Activated CD4-positive, alpha-beta T cell treated with anti-CD3 and anti-CD28 coated beads, Interleukin-2, amount 10 ng/mL, durations not matched to agents 24 days and 14 days (primary cell): ENCODE data around the gene IQSEC1. TPM values are rescaled to one million over a fixed set of nuclear protein-coding genes. Genes with fewer than 3 reads are reported as not detected.

Experiments used
- DNase-seq: peaks from one replicate; pipeline ENCODE4 v3.0.0; 2022
- H3K27ac Mint-ChIP-seq: one replicate; pipeline ENCODE4 v1.8.0; 2022; ENCODE audit warnings: mild to moderate bottlenecking, mixed read lengths
- H3K27me3 Mint-ChIP-seq: one replicate; pipeline ENCODE4 v1.8.0; 2022; ENCODE audit warnings: mixed read lengths
- H3K36me3 Mint-ChIP-seq: one replicate; pipeline ENCODE4 v1.8.0; 2022; ENCODE audit warnings: low read depth, mild to moderate bottlenecking, mixed read lengths
- H3K4me1 Mint-ChIP-seq: one replicate; pipeline ENCODE4 v1.8.0; 2021; ENCODE audit warnings: mixed read lengths
- H3K4me3 Mint-ChIP-seq: one replicate; pipeline ENCODE4 v1.8.0; 2022; ENCODE audit warnings: mild to moderate bottlenecking, moderate library complexity, mixed read lengths
- H3K9me3 Mint-ChIP-seq: one replicate; pipeline ENCODE4 v1.8.0; 2021; ENCODE audit warnings: mixed read lengths
- intact Hi-C: fragments of 100-400 bp; cut with micrococcal nuclease; formaldehyde crosslinking; loops from one replicate; pipeline ENCODE4 v1.15.1; 2023
- total RNA-seq: library from RNA; stranded (reverse); gene quantifications from 2 replicates; pipeline ENCODE4 v1.2.3, GENCODE V29; 2022

IQSEC1 gene
- total RNA-seq, 1 donor from 2014 or later: 22.5 TPM

GRCh38 chr3:12994607-12995388 is 78.4 kb downstream of the IQSEC1 start:
- intact Hi-C loops: loop anchor here (1.0 kb wide), 1 partner anchor 21 kb away; no protein-coding TSS in a partner anchor

GRCh38 chr3:12994357-12994606 is 78.9 kb downstream of the IQSEC1 start:
- Mint-ChIP-seq H3K36me3 (peaks cover 21% of the 10 kb centered on the region), H3K4me3 (peak overlapping the region; percentile 98), H3K9me3 (no peaks in the 10 kb centered on the region), H3K27me3 (no peaks in the 10 kb centered on the region), H3K27ac (no peak overlapping the region), H3K4me1 (peaks cover 16% of the 10 kb centered on the region)
- intact Hi-C loops: loop anchor here (1.0 kb wide), 1 partner anchor 21 kb away; no protein-coding TSS in a partner anchor
- no peak for DNase-seq

More at GRCh38 chr3:12994607-12995388, 78.4 kb downstream of the IQSEC1 start:
- Mint-ChIP-seq H3K36me3 (peaks cover 24% of the 10 kb centered on the region), H3K4me3 (peak overlapping the region; percentile 98), H3K27me3 (no peaks in the 10 kb centered on the region), H3K27ac (peak overlapping the region; percentile 87), H3K9me3 (no peaks in the 10 kb centered on the region), H3K4me1 (peaks cover 22% of the 10 kb centered on the region)
- peak; percentile 96 for DNase-seq

- Mint-ChIP-seq H3K4me3 (peak overlapping the region; percentile 98), H3K4me1 (peaks cover 16% of the 10 kb centered on the region), H3K9me3 (no peaks in the 10 kb centered on the region), H3K27me3 (no peaks in the 10 kb centered on the region), H3K27ac (no peak overlapping the region), H3K36me3 (peaks cover 19% of the 10 kb centered on the region)
- intact Hi-C loops: loop anchor here (1.0 kb wide), 1 partner anchor 22 kb away; no protein-coding TSS in a partner anchor
- DNase-seq: peak; percentile 76
Observed at GRCh38 chr3:12993517-12994356, 79.5 kb downstream of the IQSEC1 start.

DNA sequence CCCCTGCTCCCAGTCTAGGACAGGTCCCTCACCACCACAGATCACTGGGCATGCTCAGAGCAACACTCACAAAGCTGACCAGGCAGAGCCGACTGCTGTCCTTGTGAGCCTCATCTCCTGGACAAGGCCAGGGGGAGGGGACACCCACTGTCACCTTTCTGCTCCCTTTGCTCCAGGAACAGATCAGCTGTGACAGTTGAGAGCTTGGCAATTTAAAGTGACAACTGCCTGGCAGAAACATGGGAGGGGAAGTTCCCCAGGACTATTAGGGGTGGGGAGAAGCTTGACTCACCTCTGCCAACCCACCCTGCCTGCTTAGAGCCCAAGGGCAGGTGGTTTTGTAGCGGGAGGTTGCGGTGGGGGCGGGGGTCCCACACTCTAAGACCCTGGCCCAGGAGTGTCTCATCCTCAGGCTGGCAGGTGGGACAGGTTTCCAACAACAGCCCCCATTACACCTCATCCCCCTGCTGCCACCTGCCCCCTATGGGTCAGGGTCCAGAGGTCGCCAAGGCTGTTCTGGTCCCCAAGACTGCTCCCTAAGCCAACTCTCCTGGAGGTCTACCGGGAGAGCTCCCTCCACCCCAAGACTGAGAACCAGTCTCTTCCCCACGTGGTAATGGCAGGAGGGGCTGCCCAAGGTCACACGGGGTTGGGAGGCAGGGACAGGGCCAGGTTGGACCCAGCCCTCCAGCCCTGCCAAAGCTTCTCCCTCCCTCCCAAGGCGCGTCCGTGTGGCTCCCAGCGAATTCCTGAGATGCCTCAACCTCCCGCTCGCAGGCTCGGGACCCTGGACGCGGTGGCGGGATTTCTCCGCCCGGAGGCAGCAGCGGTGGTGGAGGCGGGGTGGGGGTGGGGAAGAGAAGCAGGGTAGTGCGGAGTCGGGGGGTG is 80.4 kb downstream of the IQSEC1 start:
- no peaks in the 10 kb centered on the region for H3K9me3 Mint-ChIP-seq
- H3K27me3 Mint-ChIP-seq: no peaks in the 10 kb centered on the region
- DNase-seq: no peak
- peak overlapping the region; percentile 56 for H3K4me3 Mint-ChIP-seq
- intact Hi-C loops: no loop called here
- no peak overlapping the region for H3K27ac Mint-ChIP-seq
- H3K4me1 Mint-ChIP-seq: peaks cover 14% of the 10 kb centered on the region
- peaks cover 12% of the 10 kb centered on the region for H3K36me3 Mint-ChIP-seq

GRCh38 chr3:12991861-12992281 is 81.4 kb downstream of the IQSEC1 start:
- H3K4me3 Mint-ChIP-seq: no peak overlapping the region
- intact Hi-C loops: no loop called here
- peaks cover 18% of the 10 kb centered on the region for H3K4me1 Mint-ChIP-seq

DNA sequence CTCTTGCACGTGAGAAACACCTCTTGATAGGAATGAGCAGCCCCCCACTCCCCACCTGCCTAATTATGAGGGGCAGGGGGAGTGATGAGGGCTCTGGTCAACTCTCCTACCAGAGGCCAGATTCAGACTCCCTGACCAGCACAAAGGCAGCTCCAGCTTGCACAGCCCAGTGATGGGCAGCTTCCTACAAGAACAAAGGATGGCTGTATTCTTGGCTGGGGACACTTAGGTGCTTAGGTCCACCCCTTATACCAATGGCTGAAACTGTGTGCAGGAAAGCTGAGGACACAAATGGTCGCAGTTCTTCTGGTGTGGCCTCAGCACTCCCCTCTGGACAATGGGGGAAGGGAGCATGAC is 81.8 kb downstream of the IQSEC1 start:
- no peak for DNase-seq
- H3K36me3 Mint-ChIP-seq: peaks cover 5% of the 10 kb centered on the region
- H3K27ac Mint-ChIP-seq: no peak overlapping the region
- no peak overlapping the region for H3K4me3 Mint-ChIP-seq
- no peaks in the 10 kb centered on the region for H3K27me3 Mint-ChIP-seq
- peaks cover 18% of the 10 kb centered on the region for H3K4me1 Mint-ChIP-seq
- intact Hi-C loops: no loop called here
- no peaks in the 10 kb centered on the region for H3K9me3 Mint-ChIP-seq

More at GRCh38 chr3:12991861-12992281, 81.4 kb downstream of the IQSEC1 start:
- Mint-ChIP-seq H3K27ac (no peak overlapping the region), H3K9me3 (no peaks in the 10 kb centered on the region), H3K36me3 (peaks cover 5% of the 10 kb centered on the region), H3K27me3 (no peaks in the 10 kb centered on the region)
- DNase-seq: no peak

DNA sequence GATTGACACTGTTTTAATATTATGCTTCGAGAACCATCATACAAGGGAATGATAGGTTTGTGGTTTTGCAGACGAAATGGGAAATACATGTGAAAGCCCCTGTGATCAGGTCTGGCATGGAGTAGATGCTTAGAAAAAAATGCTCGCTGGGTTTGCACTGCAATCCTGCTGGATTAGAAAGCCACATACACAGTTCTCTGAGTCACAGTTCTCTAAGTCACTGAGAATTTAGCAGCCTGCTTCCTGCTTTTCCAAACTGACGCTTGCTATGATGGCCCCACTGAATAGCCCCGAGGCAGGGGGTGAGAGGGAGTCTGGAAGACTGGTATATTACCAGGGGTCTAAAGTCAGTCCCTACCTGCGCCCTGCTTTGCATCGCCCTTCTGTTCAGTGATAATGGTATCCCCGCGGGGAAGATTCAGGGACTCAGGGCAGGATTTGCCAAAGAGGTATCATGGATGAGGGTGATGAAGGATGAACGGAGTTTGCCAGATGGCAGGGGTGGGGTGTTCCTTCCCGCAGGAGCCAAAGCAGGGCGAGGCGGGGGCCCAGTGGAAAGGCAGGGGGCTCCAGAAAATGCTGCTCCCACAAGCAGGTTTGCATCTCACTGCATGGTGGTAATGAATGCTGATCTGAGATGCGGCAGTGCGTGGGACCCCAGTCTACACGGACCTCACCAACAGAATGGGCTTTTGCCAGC is 82.3 kb downstream of the IQSEC1 start:
- no peaks in the 10 kb centered on the region for H3K27me3 Mint-ChIP-seq
- intact Hi-C loops: no loop called here
- H3K27ac Mint-ChIP-seq: no peak overlapping the region
- no peak overlapping the region for H3K4me3 Mint-ChIP-seq
- H3K9me3 Mint-ChIP-seq: no peaks in the 10 kb centered on the region
- peaks cover 5% of the 10 kb centered on the region for H3K36me3 Mint-ChIP-seq
- H3K4me1 Mint-ChIP-seq: peaks cover 18% of the 10 kb centered on the region
- DNase-seq: no peak

- Mint-ChIP-seq H3K27me3 (no peaks in the 10 kb centered on the region), H3K27ac (no peak overlapping the region), H3K9me3 (no peaks in the 10 kb centered on the region), H3K4me3 (no peak overlapping the region), H3K4me1 (peaks cover 17% of the 10 kb centered on the region), H3K36me3 (peaks cover 5% of the 10 kb centered on the region)
- DNase-seq: no peak
- intact Hi-C loops: no loop called here
Observed at GRCh38 chr3:12990306-12990705, 82.9 kb downstream of the IQSEC1 start.

DNA sequence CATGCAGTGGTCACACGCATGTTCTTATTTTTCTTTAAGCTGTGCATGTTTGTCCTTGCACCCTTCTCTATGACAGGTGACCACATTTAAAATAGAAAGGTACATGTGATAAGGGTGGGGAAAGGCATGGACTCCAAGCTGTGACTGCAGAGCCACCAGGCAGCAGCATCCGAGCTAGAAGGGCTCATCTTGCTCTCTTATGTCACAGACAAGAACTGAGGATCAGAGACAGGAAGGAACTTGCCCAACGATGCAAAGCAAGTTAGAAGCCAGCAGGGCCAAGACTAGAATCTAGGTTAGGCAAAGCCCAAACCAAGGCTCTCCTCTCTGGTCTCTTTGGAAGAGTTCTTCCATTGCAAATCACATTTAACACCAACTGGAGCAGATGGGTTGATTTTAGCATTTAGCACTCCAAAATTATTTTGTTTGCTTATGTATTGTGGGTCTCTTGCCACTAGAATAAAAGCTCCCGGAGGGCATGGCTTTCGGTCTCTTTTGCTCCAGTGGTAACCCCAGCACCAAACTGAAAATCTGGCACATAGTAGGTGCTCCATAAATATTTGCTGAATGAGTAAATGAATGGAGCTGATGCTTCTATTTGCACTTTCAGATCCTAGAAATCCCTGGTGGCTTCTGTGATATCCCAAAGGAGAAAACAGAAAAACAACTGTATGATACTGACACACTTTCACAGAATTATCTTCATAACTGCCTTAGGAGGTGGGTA is 84.3 kb downstream of the IQSEC1 start:
- Mint-ChIP-seq H3K4me3 (no peak overlapping the region), H3K27me3 (no peaks in the 10 kb centered on the region), H3K4me1 (peaks cover 16% of the 10 kb centered on the region), H3K27ac (no peak overlapping the region), H3K36me3 (no peaks in the 10 kb centered on the region), H3K9me3 (no peaks in the 10 kb centered on the region)
- no peak for DNase-seq
- intact Hi-C loops: no loop called here

- Mint-ChIP-seq H3K27me3 (no peaks in the 10 kb centered on the region), H3K27ac (no peak overlapping the region), H3K4me1 (peaks cover 18% of the 10 kb centered on the region), H3K4me3 (no peak overlapping the region), H3K9me3 (no peaks in the 10 kb centered on the region), H3K36me3 (no peaks in the 10 kb centered on the region)
- intact Hi-C loops: loop anchor here (2.0 kb wide), 1 partner anchor 15 kb away; no protein-coding TSS in a partner anchor
- DNase-seq: no peak
Observed at GRCh38 chr3:12987602-12988001, 85.6 kb downstream of the IQSEC1 start.

DNA sequence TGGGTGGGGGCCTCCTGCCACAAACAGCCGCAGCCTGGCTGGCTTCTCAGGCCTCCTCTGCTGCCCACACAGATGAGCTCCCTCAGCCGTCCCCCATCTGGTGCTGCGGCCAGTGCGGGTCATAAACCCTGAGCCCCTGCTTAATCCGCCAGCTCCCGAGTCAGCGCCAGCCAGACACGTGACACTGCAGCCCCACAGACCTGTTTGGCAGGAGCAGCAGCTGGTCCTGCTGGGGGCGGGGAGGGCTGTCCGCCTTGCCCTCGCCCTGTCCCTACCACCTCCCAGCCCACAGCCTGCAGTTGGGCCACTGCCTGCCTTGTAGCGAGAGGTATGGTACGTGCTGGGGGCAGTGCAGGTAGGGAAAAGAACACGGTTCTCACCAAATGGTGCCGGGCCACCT is 86.2 kb downstream of the IQSEC1 start:
- H3K27ac Mint-ChIP-seq: no peak overlapping the region
- DNase-seq: no peak
- no peaks in the 10 kb centered on the region for H3K9me3 Mint-ChIP-seq
- no peaks in the 10 kb centered on the region for H3K36me3 Mint-ChIP-seq
- H3K27me3 Mint-ChIP-seq: no peaks in the 10 kb centered on the region
- peaks cover 17% of the 10 kb centered on the region for H3K4me1 Mint-ChIP-seq
- intact Hi-C loops: loop anchor here (2.0 kb wide), 1 partner anchor 14 kb away; no protein-coding TSS in a partner anchor
- H3K4me3 Mint-ChIP-seq: no peak overlapping the region

- DNase-seq: no peak
- H3K9me3 Mint-ChIP-seq: no peaks in the 10 kb centered on the region
- no peaks in the 10 kb centered on the region for H3K27me3 Mint-ChIP-seq
- H3K4me1 Mint-ChIP-seq: peaks cover 18% of the 10 kb centered on the region
- intact Hi-C loops: loop anchor here (2.0 kb wide), 1 partner anchor 14 kb away; no protein-coding TSS in a partner anchor
- no peaks in the 10 kb centered on the region for H3K36me3 Mint-ChIP-seq
- H3K27ac Mint-ChIP-seq: no peak overlapping the region
- no peak overlapping the region for H3K4me3 Mint-ChIP-seq
Observed at GRCh38 chr3:12986521-12986920, 86.7 kb downstream of the IQSEC1 start.
